HG03025 (cell line): ENCODE results near the gene MRPL36.

Experiments used
- ATAC-seq: cut with Tn5 transposase; IDR thresholded peaks from one replicate; pipeline ENCODE4 v1.9.1; 2021; ENCODE audit warnings: mild to moderate bottlenecking, moderate library complexity; ENCODE audit not compliant: unreplicated experiment, low FRiP score

MRPL36 gene

DNA sequence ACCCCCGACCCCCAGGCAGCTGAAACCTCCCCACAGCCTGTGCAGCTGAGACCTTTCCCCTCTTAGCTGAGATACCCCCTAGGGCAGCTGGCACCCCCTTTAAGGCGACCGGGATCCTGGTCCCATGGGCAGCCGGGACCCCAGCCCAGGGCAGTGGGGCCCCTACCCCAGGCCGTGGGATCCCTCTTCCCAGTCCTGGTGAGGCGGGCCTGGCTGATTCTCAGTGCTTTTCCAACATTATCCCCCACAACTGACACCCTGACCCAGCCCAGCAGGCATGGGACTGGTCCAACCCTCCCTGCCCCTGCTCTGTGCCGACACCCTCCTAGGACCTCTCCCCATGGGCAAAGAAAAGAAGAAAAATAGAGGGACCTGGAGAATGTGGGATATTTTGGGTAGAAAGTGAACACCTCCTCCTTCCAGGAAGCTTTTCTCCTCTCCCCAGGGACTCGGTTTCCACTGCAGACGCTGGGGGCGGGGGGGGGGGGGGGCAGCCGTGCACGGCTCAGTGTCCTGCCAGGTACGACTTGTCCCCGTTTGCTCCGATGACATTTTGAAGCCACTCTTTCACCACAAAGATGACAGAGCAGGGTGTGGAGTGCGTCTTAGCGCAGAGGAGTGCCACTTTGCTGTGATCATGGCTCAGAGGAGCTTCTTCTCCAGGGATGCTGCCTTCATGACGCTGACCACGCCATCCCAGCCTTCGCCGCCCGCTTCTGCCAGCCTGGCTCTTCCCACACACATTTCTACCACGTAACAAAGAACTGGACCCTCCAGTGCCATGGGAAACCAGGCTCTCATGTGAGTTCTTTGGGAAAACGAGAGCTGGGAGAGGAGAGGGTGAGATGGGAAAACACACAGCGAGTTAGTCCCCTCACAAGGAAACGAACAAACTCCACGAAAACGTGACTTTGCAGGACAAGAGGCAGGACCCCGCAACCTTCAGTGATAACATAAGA lies 47.5 kb downstream of the MRPL36 start:
- no peak for ATAC-seq

DNA sequence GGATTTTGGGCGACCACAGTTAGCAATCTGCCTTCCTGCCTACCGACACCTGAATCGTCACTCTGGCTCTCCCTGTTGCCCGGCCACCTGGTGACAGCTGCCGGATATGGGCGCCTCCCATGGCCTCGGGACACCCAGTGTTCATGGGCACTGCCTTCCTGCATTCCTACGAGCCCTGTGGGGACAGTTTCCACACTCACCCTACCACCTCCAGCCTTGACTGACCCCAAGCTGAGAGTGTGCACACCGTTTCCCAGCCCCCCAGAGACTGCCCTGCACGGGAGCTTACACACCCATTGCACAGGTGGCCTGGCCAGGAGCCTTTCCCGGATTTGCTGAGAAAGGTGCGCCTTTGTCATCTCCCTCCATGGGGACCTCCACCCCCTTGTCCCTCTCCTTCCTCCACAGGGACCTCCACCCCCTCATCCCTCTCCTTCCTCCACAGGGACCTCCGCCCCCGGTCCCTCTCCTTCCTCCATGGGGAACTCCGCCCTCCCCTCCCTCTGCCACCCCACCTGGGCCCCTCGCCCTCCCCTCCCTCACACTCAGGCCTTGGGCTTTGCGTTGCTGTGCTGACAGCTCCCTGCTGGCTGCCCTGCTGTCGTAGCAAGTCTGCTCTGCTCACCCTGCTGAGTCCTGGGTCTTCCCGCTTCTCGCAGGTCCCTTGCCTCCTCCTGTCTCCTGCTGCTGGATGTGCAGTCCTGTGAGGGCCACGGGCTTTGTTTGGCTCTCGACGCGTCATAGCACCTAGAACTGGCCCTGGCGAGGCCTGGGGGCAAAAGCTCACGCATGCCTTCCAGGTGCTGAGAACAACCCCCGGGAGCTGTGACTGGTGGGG lies 48.4 kb downstream of the MRPL36 start:
- no peak for ATAC-seq

GRCh38 chr5:1750469-1750868 lies 49.2 kb downstream of the MRPL36 start:
- no peak for ATAC-seq

- ATAC-seq, result no peak
Measured at GRCh38 chr5:1749346-1750124, 50.1 kb downstream of the MRPL36 start.

- no peak for ATAC-seq
Measured at GRCh38 chr5:1748845-1749244, 50.8 kb downstream of the MRPL36 start.
